ENCODE data around the gene NAV2.

DNA sequence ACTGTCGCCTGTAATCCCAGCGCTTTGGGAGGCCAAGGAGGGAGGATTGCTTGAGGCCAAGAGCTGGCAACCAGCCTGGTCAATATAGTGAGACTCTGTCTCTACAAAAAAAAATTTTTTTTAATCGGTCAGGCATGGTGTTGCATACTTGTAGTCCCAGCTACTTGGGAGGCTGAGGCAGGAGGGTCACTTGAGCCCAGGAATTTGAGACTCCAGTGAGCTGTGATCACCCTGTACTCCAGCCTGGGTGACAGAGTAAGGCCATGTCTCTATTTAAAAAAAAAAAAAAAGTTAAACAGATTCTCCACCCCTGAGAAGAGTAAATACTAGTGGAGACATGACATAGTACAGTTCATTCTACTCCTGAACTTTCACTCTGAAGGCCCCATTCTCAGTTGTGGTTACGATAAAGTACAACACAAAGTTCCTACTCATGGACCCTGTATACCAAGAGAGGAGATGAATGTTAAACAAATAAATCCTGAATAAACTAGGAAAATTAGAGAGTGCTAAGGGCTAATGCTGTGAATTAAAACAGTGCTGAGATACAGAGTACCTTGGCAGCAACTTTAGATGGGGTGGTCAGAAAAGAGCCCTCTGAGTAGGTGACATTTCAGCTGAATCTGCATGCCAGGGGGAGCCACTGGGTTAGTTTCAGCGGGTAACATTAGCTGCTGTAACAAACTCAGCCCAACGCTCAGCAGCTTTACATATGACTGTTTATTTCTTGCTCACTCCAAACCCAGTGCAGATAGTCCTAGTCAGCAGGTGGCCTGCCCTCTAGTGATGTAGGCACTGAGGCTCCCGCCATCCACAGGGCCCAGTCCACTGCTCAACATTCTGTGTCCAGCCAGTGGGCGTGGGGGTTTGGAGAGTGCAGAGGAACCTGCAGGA lies 372.5 kb downstream of the NAV2 start:
- TF ChIP-seq, protein P1, sequence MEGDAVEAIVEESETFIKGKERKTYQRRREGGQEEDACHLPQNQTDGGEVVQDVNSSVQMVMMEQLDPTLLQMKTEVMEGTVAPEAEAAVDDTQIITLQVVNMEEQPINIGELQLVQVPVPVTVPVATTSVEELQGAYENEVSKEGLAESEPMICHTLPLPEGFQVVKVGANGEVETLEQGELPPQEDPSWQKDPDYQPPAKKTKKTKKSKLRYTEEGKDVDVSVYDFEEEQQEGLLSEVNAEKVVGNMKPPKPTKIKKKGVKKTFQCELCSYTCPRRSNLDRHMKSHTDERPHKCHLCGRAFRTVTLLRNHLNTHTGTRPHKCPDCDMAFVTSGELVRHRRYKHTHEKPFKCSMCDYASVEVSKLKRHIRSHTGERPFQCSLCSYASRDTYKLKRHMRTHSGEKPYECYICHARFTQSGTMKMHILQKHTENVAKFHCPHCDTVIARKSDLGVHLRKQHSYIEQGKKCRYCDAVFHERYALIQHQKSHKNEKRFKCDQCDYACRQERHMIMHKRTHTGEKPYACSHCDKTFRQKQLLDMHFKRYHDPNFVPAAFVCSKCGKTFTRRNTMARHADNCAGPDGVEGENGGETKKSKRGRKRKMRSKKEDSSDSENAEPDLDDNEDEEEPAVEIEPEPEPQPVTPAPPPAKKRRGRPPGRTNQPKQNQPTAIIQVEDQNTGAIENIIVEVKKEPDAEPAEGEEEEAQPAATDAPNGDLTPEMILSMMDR (optimal IDR thresholded peaks at IDR 0.05 in 1 of 3, IDR thresholded peaks at IDR 0.05 in 1 of 3, conservative IDR thresholded peaks at IDR 0.05 in 1 of 3; ENCODE audit: extremely low read depth in 1 of 3, insufficient read depth in 2 of 3, low read length in 3 of 3): peak in 1 of 3 experiments; percentile 18
- TF ChIP-seq EZH2 (IDR thresholded peaks at IDR 0.05; ENCODE audit: low read length): no peak
